Measurements from ENCODE around the gene LTBP1. TPM values are rescaled to one million over a fixed set of nuclear protein-coding genes. Genes with fewer than 3 reads are reported as not detected.

Gene LTBP1
- total RNA-seq, 1 donor from 2014 or later, result 3.9 TPM

DNA sequence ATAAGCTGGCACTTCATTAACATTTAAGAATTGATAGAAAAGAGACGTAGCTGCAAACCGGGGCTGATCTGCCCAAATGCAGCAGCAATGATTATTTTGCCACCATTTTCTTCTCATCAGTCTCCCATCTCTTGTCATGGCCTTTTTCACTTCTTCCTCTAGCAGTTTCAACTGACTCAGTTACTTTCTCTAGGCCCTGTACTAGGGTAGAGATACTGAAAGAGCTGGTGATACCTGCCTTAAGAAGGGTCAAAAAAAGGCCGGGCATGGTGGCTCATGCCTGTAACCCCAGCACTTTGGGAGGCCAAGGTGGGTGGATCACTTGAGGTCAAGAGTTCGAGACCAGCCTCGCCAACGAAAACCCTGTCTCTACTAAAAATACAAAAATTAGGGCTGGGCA, 127.4 kb downstream of the LTBP1 start:
- TF ChIP-seq, protein P1, sequence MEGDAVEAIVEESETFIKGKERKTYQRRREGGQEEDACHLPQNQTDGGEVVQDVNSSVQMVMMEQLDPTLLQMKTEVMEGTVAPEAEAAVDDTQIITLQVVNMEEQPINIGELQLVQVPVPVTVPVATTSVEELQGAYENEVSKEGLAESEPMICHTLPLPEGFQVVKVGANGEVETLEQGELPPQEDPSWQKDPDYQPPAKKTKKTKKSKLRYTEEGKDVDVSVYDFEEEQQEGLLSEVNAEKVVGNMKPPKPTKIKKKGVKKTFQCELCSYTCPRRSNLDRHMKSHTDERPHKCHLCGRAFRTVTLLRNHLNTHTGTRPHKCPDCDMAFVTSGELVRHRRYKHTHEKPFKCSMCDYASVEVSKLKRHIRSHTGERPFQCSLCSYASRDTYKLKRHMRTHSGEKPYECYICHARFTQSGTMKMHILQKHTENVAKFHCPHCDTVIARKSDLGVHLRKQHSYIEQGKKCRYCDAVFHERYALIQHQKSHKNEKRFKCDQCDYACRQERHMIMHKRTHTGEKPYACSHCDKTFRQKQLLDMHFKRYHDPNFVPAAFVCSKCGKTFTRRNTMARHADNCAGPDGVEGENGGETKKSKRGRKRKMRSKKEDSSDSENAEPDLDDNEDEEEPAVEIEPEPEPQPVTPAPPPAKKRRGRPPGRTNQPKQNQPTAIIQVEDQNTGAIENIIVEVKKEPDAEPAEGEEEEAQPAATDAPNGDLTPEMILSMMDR (IDR thresholded peaks at IDR 0.05; ENCODE audit: partially characterized antibody, unreplicated experiment), result no peak
- no peaks in the 10 kb centered on the region for H3K36me3 Mint-ChIP-seq (ENCODE audit: unreplicated experiment)

DNA sequence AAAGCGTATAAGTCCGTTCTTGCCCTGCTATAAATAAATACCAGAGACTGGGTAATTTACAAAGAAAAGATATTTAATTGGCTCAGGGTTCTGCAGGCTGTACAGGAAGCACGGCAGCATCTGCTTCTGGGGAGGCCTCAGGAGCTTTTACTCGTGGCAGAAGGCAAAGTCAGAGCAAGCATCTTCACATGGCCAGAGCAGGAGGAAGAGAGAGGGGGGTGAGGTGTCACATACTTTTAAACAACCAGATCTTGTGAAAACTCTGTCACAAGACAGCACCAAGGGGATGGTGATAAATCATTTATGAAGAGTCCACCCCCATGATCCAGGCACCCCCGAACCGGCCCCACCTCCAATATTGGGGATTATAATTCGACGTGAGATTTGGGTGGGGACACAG, 130.6 kb downstream of the LTBP1 start:
- H3K27ac Mint-ChIP-seq (ENCODE audit: unreplicated experiment), result no peak overlapping the region
- H3K4me3 Mint-ChIP-seq (ENCODE audit: unreplicated experiment), result no peak overlapping the region
- DNase-seq, result no peak
- H3K4me1 Mint-ChIP-seq (ENCODE audit: low read depth, unreplicated experiment), result peaks cover 6% of the 10 kb centered on the region
- H3K36me3 Mint-ChIP-seq (ENCODE audit: unreplicated experiment), result no peaks in the 10 kb centered on the region
- no peaks in the 10 kb centered on the region for H3K27me3 Mint-ChIP-seq (ENCODE audit: unreplicated experiment)
- peaks cover under 1% of the 10 kb centered on the region for H3K9me3 Mint-ChIP-seq (ENCODE audit: unreplicated experiment)
- TF ChIP-seq, protein P1 (IDR thresholded peaks at IDR 0.05; ENCODE audit: partially characterized antibody, unreplicated experiment), result no peak

More for the DNA sequence above, 127.4 kb downstream of the LTBP1 start:
- peaks cover 3% of the 10 kb centered on the region for H3K27me3 Mint-ChIP-seq (ENCODE audit: unreplicated experiment)
- H3K4me3 Mint-ChIP-seq (ENCODE audit: unreplicated experiment), result no peak overlapping the region
- H3K27ac Mint-ChIP-seq (ENCODE audit: unreplicated experiment), result no peak overlapping the region
- peaks cover 1% of the 10 kb centered on the region for H3K9me3 Mint-ChIP-seq (ENCODE audit: unreplicated experiment)
- H3K4me1 Mint-ChIP-seq (ENCODE audit: low read depth, unreplicated experiment), result peaks cover 6% of the 10 kb centered on the region
- no peak for DNase-seq

DNA sequence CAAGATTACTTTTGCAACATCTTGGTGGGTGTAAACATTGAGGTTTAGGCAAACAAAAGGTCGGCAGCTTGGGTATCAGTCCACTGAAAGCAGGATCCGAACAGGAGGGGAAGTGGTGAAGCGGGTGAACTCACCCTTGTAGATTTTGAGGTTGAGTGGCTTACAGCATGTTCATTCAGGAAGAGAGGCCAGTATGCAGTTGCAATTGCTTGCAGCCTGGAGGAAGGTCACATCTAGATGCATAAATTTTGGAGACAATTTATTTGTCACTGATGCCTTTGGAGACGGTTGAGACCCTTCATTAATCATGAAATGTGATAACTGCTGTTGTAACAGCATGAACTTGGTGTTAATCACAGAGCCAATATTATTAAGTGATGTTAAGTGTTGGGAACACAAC, 131.1 kb downstream of the LTBP1 start:
- Mint-ChIP-seq H3K36me3 (ENCODE audit: unreplicated experiment) (no peaks in the 10 kb centered on the region), H3K27ac (ENCODE audit: unreplicated experiment) (no peak overlapping the region), H3K4me1 (ENCODE audit: low read depth, unreplicated experiment) (peaks cover 6% of the 10 kb centered on the region), H3K9me3 (ENCODE audit: unreplicated experiment) (no peaks in the 10 kb centered on the region), H3K4me3 (ENCODE audit: unreplicated experiment) (no peak overlapping the region), H3K27me3 (ENCODE audit: unreplicated experiment) (peaks cover 2% of the 10 kb centered on the region)
- TF ChIP-seq, protein P1 (IDR thresholded peaks at IDR 0.05; ENCODE audit: partially characterized antibody, unreplicated experiment), result no peak
- no peak for DNase-seq

DNA sequence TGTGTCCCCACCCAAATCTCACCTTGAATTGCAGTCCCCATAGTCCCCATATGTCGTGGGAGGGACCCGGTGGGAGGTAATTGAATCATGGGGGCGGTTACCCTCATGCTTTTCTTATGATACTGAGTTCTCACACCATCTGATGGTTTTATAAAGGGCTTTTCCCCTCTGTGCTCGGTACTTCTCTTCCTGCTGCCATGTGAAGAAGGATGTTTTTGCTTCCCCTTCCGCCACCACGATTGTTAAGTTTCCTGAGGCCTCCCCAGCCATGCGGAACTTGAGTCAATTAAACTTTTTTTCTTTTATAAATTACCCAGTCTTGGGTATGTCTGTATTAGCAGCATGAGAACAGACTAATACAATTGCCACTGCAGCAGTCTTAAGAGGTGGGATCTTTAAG, 134.9 kb downstream of the LTBP1 start:
- H3K4me3 Mint-ChIP-seq (ENCODE audit: unreplicated experiment), result no peak overlapping the region
- H3K27me3 Mint-ChIP-seq (ENCODE audit: unreplicated experiment), result peaks cover 5% of the 10 kb centered on the region
- peaks cover 6% of the 10 kb centered on the region for H3K4me1 Mint-ChIP-seq (ENCODE audit: low read depth, unreplicated experiment)
- DNase-seq, result no peak
- TF ChIP-seq, protein P1 (IDR thresholded peaks at IDR 0.05; ENCODE audit: partially characterized antibody, unreplicated experiment), result no peak
- H3K9me3 Mint-ChIP-seq (ENCODE audit: unreplicated experiment), result no peaks in the 10 kb centered on the region
- H3K27ac Mint-ChIP-seq (ENCODE audit: unreplicated experiment), result no peak overlapping the region
- no peaks in the 10 kb centered on the region for H3K36me3 Mint-ChIP-seq (ENCODE audit: unreplicated experiment)

DNA sequence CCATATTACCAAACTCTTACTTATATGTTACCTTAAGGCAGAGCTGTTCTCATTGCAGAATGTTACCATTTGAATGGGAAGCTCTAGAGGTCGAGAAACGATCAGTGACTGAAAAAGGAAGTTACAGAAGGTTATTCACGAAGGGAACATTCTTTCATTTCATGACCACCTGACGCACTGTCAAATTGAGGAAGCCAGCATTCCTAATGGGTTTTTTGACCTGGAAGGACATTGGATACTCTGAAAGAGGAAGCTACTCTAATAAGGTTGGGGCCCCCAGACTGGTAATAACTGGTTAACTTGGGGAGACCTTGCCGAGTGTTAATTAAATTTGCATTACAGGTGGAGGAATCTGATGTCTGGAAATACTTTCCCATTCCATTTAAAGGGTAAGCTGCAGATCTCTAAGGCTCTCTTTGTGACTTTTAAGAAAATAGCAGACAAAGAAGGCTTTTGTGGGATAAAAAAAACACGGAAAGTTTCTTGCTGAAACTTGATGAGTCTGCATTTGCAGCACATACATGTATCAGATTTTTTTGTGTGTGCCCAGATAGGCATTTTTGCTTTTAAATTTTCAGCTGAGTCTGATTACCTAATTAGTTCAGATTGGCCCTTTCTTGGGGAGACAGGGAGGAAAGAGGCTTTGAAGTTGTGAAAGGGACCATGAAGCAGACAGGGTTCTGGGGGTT, 137.1 kb downstream of the LTBP1 start:
- TF ChIP-seq, protein P1 (IDR thresholded peaks at IDR 0.05; ENCODE audit: partially characterized antibody, unreplicated experiment), result no peak
- Mint-ChIP-seq H3K36me3 (ENCODE audit: unreplicated experiment) (no peaks in the 10 kb centered on the region), H3K4me1 (ENCODE audit: low read depth, unreplicated experiment) (no peaks in the 10 kb centered on the region), H3K9me3 (ENCODE audit: unreplicated experiment) (no peaks in the 10 kb centered on the region), H3K27me3 (ENCODE audit: unreplicated experiment) (peaks cover 5% of the 10 kb centered on the region), H3K4me3 (ENCODE audit: unreplicated experiment) (no peak overlapping the region), H3K27ac (ENCODE audit: unreplicated experiment) (no peak overlapping the region)
- DNase-seq, result no peak

Data from glutamatergic neuron (in vitro differentiated cells).